Measurements from ENCODE around the gene NIFK. TPM values are rescaled to one million over a fixed set of nuclear protein-coding genes. Genes with fewer than 3 reads are reported as not detected.

The NIFK gene
- polyA plus RNA-seq, 2 donors = 38.2 to 39.9 TPM

DNA sequence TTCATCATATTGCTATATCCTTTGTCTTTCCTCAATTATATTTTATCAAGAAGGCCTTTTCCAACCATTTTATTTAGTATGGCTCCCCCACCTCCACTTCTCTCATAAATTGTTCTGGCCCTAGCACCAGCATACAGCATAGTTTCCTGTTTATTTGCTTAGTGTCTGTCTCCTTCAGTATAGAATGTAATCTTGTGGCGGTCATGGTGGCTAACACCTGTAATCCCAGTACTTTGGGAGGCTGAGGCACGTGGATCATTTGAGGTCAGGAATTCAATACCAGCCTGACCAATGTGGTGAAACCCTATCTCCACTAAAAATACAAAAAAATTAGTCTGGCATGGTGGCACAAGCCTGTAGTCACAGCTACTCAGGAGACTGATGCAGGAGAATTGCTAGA, 47.9 kb downstream of the NIFK start:
- no peak overlapping the region for H3K4me3 ChIP-seq (ENCODE audit: low read depth in 1 of 2, low read length in 2 of 2)
- 90 to 93% methylated on average over 2 of the region's 2 CpGs for WGBS, 2 donors

DNA sequence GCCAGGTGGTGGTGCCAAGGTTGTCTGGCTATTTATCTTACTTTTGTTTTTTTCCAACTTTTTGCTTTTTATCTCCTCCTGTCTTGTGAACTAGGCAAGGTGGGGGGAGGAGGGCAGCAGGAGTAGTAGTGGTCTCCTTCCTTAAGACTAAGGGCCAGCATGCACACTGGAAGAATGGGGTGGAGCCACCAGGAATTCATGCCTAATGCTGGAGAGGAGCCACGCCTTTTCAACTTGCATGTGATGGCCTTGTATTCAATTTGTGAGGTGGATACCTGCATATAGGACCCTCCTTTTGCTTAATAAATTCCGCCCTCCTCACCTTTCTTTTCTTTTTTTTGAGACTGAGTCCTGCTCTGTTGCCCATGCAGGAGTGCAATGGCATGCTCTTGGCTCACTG, 49.8 kb downstream of the NIFK start:
- no peaks in the 10 kb centered on the region for H3K4me1 ChIP-seq (ENCODE audit: control insufficient read depth in 2 of 2, insufficient read depth in 2 of 2, low read length in 1 of 2)
- no peak overlapping the region for H3K4me3 ChIP-seq (ENCODE audit: low read depth in 1 of 2, low read length in 2 of 2)
- H3K27me3 ChIP-seq (ENCODE audit: control insufficient read depth in 1 of 2, insufficient read depth in 2 of 2, low read length in 2 of 2) = no peaks in the 10 kb centered on the region
- WGBS, 2 donors = 97 to 98% methylated on average over 2 of the region's 2 CpGs
- no peak overlapping the region for H3K27ac ChIP-seq (ENCODE audit: low read depth in 2 of 2, low read length in 1 of 2)
- H3K9me3 ChIP-seq (ENCODE audit: control insufficient read depth in 2 of 2, insufficient read depth in 1 of 2, low read depth in 1 of 2, low read length in 1 of 2) = peaks cover 8 to 12% of the 10 kb centered on the region in 2 donors
- H3K36me3 ChIP-seq (ENCODE audit: control insufficient read depth in 2 of 2, insufficient read depth in 2 of 2, low read length in 1 of 2) = no peaks in the 10 kb centered on the region

More for the DNA sequence above, 47.9 kb downstream of the NIFK start:
- Histone ChIP-seq H3K4me1 (ENCODE audit: control insufficient read depth in 2 of 2, insufficient read depth in 2 of 2, low read length in 1 of 2) (no peaks in the 10 kb centered on the region), H3K27me3 (ENCODE audit: control insufficient read depth in 1 of 2, insufficient read depth in 2 of 2, low read length in 2 of 2) (no peaks in the 10 kb centered on the region), H3K9me3 (ENCODE audit: control insufficient read depth in 2 of 2, insufficient read depth in 1 of 2, low read depth in 1 of 2, low read length in 1 of 2) (no peaks in the 10 kb centered on the region), H3K36me3 (ENCODE audit: control insufficient read depth in 2 of 2, insufficient read depth in 2 of 2, low read length in 1 of 2) (no peaks in the 10 kb centered on the region), H3K27ac (ENCODE audit: low read depth in 2 of 2, low read length in 1 of 2) (no peak overlapping the region)

- H3K36me3 ChIP-seq (ENCODE audit: control insufficient read depth in 2 of 2, insufficient read depth in 2 of 2, low read length in 1 of 2) = no peaks in the 10 kb centered on the region
- no peaks in the 10 kb centered on the region for H3K4me1 ChIP-seq (ENCODE audit: control insufficient read depth in 2 of 2, insufficient read depth in 2 of 2, low read length in 1 of 2)
- H3K4me3 ChIP-seq (ENCODE audit: low read depth in 1 of 2, low read length in 2 of 2) = no peak overlapping the region
- H3K27ac ChIP-seq (ENCODE audit: low read depth in 2 of 2, low read length in 1 of 2) = no peak overlapping the region
- peaks cover 8 to 12% of the 10 kb centered on the region in 2 donors for H3K9me3 ChIP-seq (ENCODE audit: control insufficient read depth in 2 of 2, insufficient read depth in 1 of 2, low read depth in 1 of 2, low read length in 1 of 2)
- H3K27me3 ChIP-seq (ENCODE audit: control insufficient read depth in 1 of 2, insufficient read depth in 2 of 2, low read length in 2 of 2) = no peaks in the 10 kb centered on the region
- WGBS, 2 donors = 72 to 74% methylated on average over 19 of the region's 19 CpGs
Observed at GRCh38 chr2:121686218-121686617, 50.5 kb downstream of the NIFK start.

GRCh38 chr2:121682396-121683298, 54.0 kb downstream of the NIFK start:
- H3K27me3 ChIP-seq (ENCODE audit: control insufficient read depth in 1 of 2, insufficient read depth in 2 of 2, low read length in 2 of 2) = no peaks in the 10 kb centered on the region
- H3K4me3 ChIP-seq (ENCODE audit: low read depth in 1 of 2, low read length in 2 of 2) = no peak overlapping the region
- peaks cover 8 to 12% of the 10 kb centered on the region in 2 donors for H3K9me3 ChIP-seq (ENCODE audit: control insufficient read depth in 2 of 2, insufficient read depth in 1 of 2, low read depth in 1 of 2, low read length in 1 of 2)
- no peaks in the 10 kb centered on the region for H3K36me3 ChIP-seq (ENCODE audit: control insufficient read depth in 2 of 2, insufficient read depth in 2 of 2, low read length in 1 of 2)
- H3K27ac ChIP-seq (ENCODE audit: low read depth in 2 of 2, low read length in 1 of 2) = no peak overlapping the region
- no peaks in the 10 kb centered on the region for H3K4me1 ChIP-seq (ENCODE audit: control insufficient read depth in 2 of 2, insufficient read depth in 2 of 2, low read length in 1 of 2)
- WGBS, 2 donors = 94 to 96% methylated on average over 17 of the region's 17 CpGs

GRCh38 chr2:121677855-121678254, 58.8 kb downstream of the NIFK start:
- no peak overlapping the region for H3K4me3 ChIP-seq (ENCODE audit: low read depth in 1 of 2, low read length in 2 of 2)
- H3K9me3 ChIP-seq (ENCODE audit: control insufficient read depth in 2 of 2, insufficient read depth in 1 of 2, low read depth in 1 of 2, low read length in 1 of 2) = peaks cover 4 to 6% of the 10 kb centered on the region in 2 donors
- H3K4me1 ChIP-seq (ENCODE audit: control insufficient read depth in 2 of 2, insufficient read depth in 2 of 2, low read length in 1 of 2) = no peaks in the 10 kb centered on the region
- no peaks in the 10 kb centered on the region for H3K27me3 ChIP-seq (ENCODE audit: control insufficient read depth in 1 of 2, insufficient read depth in 2 of 2, low read length in 2 of 2)
- no peak overlapping the region for H3K27ac ChIP-seq (ENCODE audit: low read depth in 2 of 2, low read length in 1 of 2)
- H3K36me3 ChIP-seq (ENCODE audit: control insufficient read depth in 2 of 2, insufficient read depth in 2 of 2, low read length in 1 of 2) = no peaks in the 10 kb centered on the region

Other genes starting within 250 kb of the NIFK start
- not detected for gene RNU4ATAC, start 206.0 kb downstream of the NIFK start, polyA plus RNA-seq
- gene CLASP1, start 87.4 kb downstream of the NIFK start, polyA plus RNA-seq = 1 to 10 TPM; 9.1 to 9.8 TPM
- 10 to 100 TPM; 16.5 to 22.9 TPM for gene TSN, start 18.8 kb upstream of the NIFK start, polyA plus RNA-seq

Measured in esophagus (tissue), 2 donors.